GDM1 (cell line): ENCODE data around the gene PIK3R5.
"Not testable (repeated sequence)": the region's sequence is repeated elsewhere in the genome, so short reads cannot be mapped to it uniquely, and the experiment has no call there.

ENCODE experiments used
- DNase-seq: peaks from one replicate; lab custom pipeline; 2025; lab: John Stamatoyannopoulos, UW

The PIK3R5 gene

GRCh38 chr17:8986295-8986694 lies 20.8 kb upstream of the PIK3R5 start:
- no peak for DNase-seq

GRCh38 chr17:8985054-8985701 lies 19.7 kb upstream of the PIK3R5 start:
- no peak for DNase-seq

- DNase-seq = not testable (repeated sequence)
Measured at GRCh38 chr17:8984225-8984624, 18.7 kb upstream of the PIK3R5 start.

- no peak for DNase-seq
Measured at GRCh38 chr17:8981443-8981842, 15.9 kb upstream of the PIK3R5 start.

GRCh38 chr17:8979715-8980114 lies 14.2 kb upstream of the PIK3R5 start:
- no peak for DNase-seq

- DNase-seq = no peak
Measured at GRCh38 chr17:8976638-8977037, 11.1 kb upstream of the PIK3R5 start.

- DNase-seq = no peak
Measured at GRCh38 chr17:8975091-8975725, 9.7 kb upstream of the PIK3R5 start.

- no peak for DNase-seq
Measured at GRCh38 chr17:8969901-8970300, 4.4 kb upstream of the PIK3R5 start.

GRCh38 chr17:8968503-8968902 lies 3.0 kb upstream of the PIK3R5 start:
- no peak for DNase-seq

GRCh38 chr17:8967861-8968260 lies 2.4 kb upstream of the PIK3R5 start:
- DNase-seq = no peak

- DNase-seq = peak; percentile 36
Measured at GRCh38 chr17:8966926-8967325, 1.4 kb upstream of the PIK3R5 start.

- peak; percentile 62 for DNase-seq
Measured at GRCh38 chr17:8964801-8965393, 610 bp downstream of the PIK3R5 start.

GRCh38 chr17:8963647-8964258 lies 1.8 kb downstream of the PIK3R5 start:
- no peak for DNase-seq

- DNase-seq = no peak
Measured at GRCh38 chr17:8963014-8963413, 2.5 kb downstream of the PIK3R5 start.

GRCh38 chr17:8961829-8962228 lies 3.7 kb downstream of the PIK3R5 start:
- DNase-seq = no peak

GRCh38 chr17:8960325-8961140 lies 5.0 kb downstream of the PIK3R5 start:
- no peak for DNase-seq

- DNase-seq = no peak
Measured at GRCh38 chr17:8959312-8959918, 6.1 kb downstream of the PIK3R5 start.

GRCh38 chr17:8957721-8958120 lies 7.8 kb downstream of the PIK3R5 start:
- no peak for DNase-seq

GRCh38 chr17:8956465-8956902 lies 9.0 kb downstream of the PIK3R5 start:
- no peak for DNase-seq

- peak; percentile 51 for DNase-seq
Measured at GRCh38 chr17:8955021-8955959, 10.2 kb downstream of the PIK3R5 start.

- DNase-seq = peak; percentile 50
Measured at GRCh38 chr17:8954339-8954738, 11.2 kb downstream of the PIK3R5 start.
